Suprapubic skin (tissue), 4 donors: ENCODE data around the gene TMCO4.

Source experiments
- EP300 ChIP-seq: sonication (generic); formaldehyde crosslinking; IDR thresholded peaks from one replicate; pipeline ENCODE4 v1.6.1; 2017; ENCODE audit warnings: antibody characterized with exemption
- POLR2AphosphoS5 ChIP-seq, 3 donors: sonication (generic); formaldehyde crosslinking; IDR thresholded peaks; one replicate each; pipeline ENCODE4 v1.6.1; 2017; ENCODE audit warnings: antibody characterized with exemption in 3 of 3
- TF ChIP-seq, protein P1 (sequence below), 2 donors: fragments of 200-600 bp in 1 of 2; fragments of 450-650 bp in 1 of 2; sonication (generic) in 1 of 2; IDR thresholded peaks; one replicate each; pipeline ENCODE4 v1.5.1; 2016 to 2019; ENCODE audit warnings: antibody characterized with exemption in 2 of 2, mild to moderate bottlenecking in 1 of 2, moderate library complexity in 1 of 2

DNA sequence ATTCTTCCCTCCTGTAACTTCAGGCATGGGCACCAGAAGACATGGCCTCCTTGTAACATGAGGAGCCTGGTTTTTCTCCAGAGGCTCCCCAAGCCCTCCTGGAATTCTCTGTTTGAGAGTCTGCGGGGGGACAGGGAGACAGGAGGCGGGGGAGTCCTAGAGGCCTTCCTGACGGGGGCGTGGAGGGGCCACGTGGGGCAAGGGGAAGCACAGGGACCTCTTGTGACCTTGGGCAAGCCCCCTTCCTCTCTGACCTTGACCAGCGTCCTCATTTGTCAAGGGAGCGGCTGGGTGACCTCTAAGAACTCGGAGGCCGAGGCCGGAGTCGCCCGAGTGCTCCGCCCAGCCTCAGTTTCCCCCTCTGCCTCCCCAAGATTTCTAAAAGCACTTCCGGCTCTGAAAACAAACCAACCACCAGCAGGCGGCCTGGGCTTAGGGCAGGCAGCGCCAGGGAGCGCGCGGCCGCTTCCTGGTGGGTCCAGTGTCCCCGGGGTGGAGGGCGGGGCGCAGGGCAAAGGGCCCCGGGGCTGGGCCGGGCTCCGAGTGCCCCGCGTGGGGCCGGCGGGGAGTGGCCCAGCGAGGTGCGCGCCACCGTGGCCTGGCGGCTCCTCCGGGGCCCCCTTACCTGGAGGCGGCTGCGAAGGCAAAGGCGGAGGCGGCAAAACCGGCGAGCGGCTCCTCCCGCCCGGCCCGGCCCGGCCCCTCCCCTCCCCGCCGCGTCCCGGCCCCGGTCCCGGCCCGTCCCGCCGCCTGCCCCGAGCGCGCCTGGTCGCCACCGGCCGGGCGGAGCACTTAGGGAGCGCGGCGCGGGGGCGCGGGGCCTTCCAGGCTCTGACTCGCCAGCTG lies at the start of gene TMCO4:
- TF ChIP-seq, protein P1, sequence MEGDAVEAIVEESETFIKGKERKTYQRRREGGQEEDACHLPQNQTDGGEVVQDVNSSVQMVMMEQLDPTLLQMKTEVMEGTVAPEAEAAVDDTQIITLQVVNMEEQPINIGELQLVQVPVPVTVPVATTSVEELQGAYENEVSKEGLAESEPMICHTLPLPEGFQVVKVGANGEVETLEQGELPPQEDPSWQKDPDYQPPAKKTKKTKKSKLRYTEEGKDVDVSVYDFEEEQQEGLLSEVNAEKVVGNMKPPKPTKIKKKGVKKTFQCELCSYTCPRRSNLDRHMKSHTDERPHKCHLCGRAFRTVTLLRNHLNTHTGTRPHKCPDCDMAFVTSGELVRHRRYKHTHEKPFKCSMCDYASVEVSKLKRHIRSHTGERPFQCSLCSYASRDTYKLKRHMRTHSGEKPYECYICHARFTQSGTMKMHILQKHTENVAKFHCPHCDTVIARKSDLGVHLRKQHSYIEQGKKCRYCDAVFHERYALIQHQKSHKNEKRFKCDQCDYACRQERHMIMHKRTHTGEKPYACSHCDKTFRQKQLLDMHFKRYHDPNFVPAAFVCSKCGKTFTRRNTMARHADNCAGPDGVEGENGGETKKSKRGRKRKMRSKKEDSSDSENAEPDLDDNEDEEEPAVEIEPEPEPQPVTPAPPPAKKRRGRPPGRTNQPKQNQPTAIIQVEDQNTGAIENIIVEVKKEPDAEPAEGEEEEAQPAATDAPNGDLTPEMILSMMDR (IDR thresholded peaks at IDR 0.05): peak in 1 of 2 donors; percentile 44
- TF ChIP-seq POLR2AphosphoS5 (IDR thresholded peaks at IDR 0.05) (no peak), EP300 (no peak)
